ENCODE measurements around the gene WNT4.
A peak's percentile ranks its signal among the peaks of the same experiment; 100 is the strongest.

The WNT4 gene

GRCh38 chr1:22112554-22112953 lies 30.3 kb downstream of the WNT4 start:
- TF ChIP-seq CTCF (conservative IDR thresholded peaks at IDR 0.05): no peak
- no peak overlapping the region for H3K27ac ChIP-seq

GRCh38 chr1:22111620-22112019 lies 31.3 kb downstream of the WNT4 start:
- no peak for TF ChIP-seq CTCF (conservative IDR thresholded peaks at IDR 0.05)
- H3K27ac ChIP-seq: no peak overlapping the region

- no peak for TF ChIP-seq CTCF (conservative IDR thresholded peaks at IDR 0.05)
- H3K27ac ChIP-seq: no peak overlapping the region
These were observed 31.8 kb downstream of the WNT4 start for GRCh38 chr1:22111115-22111514.

- no peak overlapping the region for H3K27ac ChIP-seq
- TF ChIP-seq CTCF (conservative IDR thresholded peaks at IDR 0.05): no peak
These were observed 32.9 kb downstream of the WNT4 start for GRCh38 chr1:22110016-22110415.

- H3K27ac ChIP-seq: no peak overlapping the region
- no peak for TF ChIP-seq CTCF (conservative IDR thresholded peaks at IDR 0.05)
These were observed 34.4 kb downstream of the WNT4 start for GRCh38 chr1:22108339-22109105.

- no peak overlapping the region for H3K27ac ChIP-seq
- TF ChIP-seq CTCF (conservative IDR thresholded peaks at IDR 0.05): no peak
These were observed 35.8 kb downstream of the WNT4 start for GRCh38 chr1:22107126-22107525.

- TF ChIP-seq CTCF (conservative IDR thresholded peaks at IDR 0.05): peak; percentile 83
- H3K27ac ChIP-seq: no peak overlapping the region
These were observed 37.2 kb downstream of the WNT4 start for GRCh38 chr1:22105611-22106207.

Data from VCaP (cell line).